GM23338 (cell line): ENCODE results near the gene TNFRSF19. TPM values are rescaled to one million over a fixed set of nuclear protein-coding genes. Genes with fewer than 3 reads are reported as not detected.

Source experiments
- ATAC-seq: fragments of 200-7000 bp; cut with Tn5 transposase; 3 replicates; pipeline ENCODE4 v1.9.1; 2020
- DNase-seq: peaks from one replicate; pipeline ENCODE4 v3.0.0-alpha.2; 2015; ENCODE audit warnings: low spot score
- H2AFZ ChIP-seq: fragments of 200-600 bp; sonication (generic); 2 replicates; pipeline ENCODE4 v1.8.0; 2016; ENCODE audit warnings: antibody characterized with exemption, mild to moderate bottlenecking, moderate library complexity
- H3F3A ChIP-seq: fragments of 200-600 bp; sonication (generic); replicated peaks from 2 replicates; pipeline ENCODE4 v1.8.0; 2017; ENCODE audit warnings: antibody characterized with exemption, mixed run types, low read depth
- H3K27ac ChIP-seq: fragments of 200-600 bp; sonication (generic); 2 replicates; pipeline ENCODE4 v1.6.1; 2016; ENCODE audit warnings: low read depth
- H3K27me3 ChIP-seq: fragments of 200-600 bp; sonication (generic); 2 replicates; pipeline ENCODE4 v1.8.0; 2016; ENCODE audit warnings: mild to moderate bottlenecking, mixed run types, moderate library complexity; ENCODE audit not compliant: insufficient read depth
- H3K36me3 ChIP-seq: fragments of 200-600 bp; sonication (generic); 2 replicates; pipeline ENCODE4 v1.8.0; 2016; ENCODE audit warnings: mild to moderate bottlenecking; ENCODE audit not compliant: insufficient read depth
- H3K4me1 ChIP-seq: fragments of 200-600 bp; sonication (generic); 2 replicates; pipeline ENCODE4 v1.8.0; 2016; ENCODE audit warnings: mild to moderate bottlenecking, moderate library complexity; ENCODE audit not compliant: insufficient read depth
- H3K4me2 ChIP-seq: fragments of 200-600 bp; sonication (generic); 2 replicates; pipeline ENCODE4 v1.7.1; 2017; ENCODE audit warnings: mixed run types
- H3K4me3 ChIP-seq: fragments of 200-600 bp; sonication (generic); 2 replicates; pipeline ENCODE4 v1.6.1; 2016; ENCODE audit warnings: mixed run types
- H3K79me2 ChIP-seq: fragments of 200-600 bp; sonication (generic); replicated peaks from 2 replicates; pipeline ENCODE4 v1.8.0; 2017; ENCODE audit warnings: mild to moderate bottlenecking; ENCODE audit not compliant: insufficient read depth
- H3K9me2 ChIP-seq: fragments of 200-600 bp; sonication (generic); 2 replicates; pipeline ENCODE4 v1.8.0; 2017; ENCODE audit not compliant: insufficient read depth
- H4K20me1 ChIP-seq: fragments of 200-600 bp; sonication (generic); replicated peaks from 2 replicates; pipeline ENCODE4 v1.8.0; 2017; ENCODE audit warnings: mild to moderate bottlenecking; ENCODE audit not compliant: insufficient read depth
- H3K27ac Mint-ChIP-seq: 2 replicates; pipeline ENCODE4 v1.8.0; 2020; ENCODE audit warnings: inconsistent platforms, mild to moderate bottlenecking, moderate library complexity, mixed read lengths
- H3K27me3 Mint-ChIP-seq: 3 replicates; pipeline ENCODE4 v1.8.0; 2022; ENCODE audit warnings: low read depth, mild to moderate bottlenecking, moderate library complexity, mixed read lengths, inconsistent platforms; ENCODE audit not compliant: insufficient read depth, poor library complexity
- H3K36me3 Mint-ChIP-seq: 3 replicates; pipeline ENCODE4 v1.8.0; 2021; ENCODE audit warnings: low read depth, mild to moderate bottlenecking, inconsistent platforms, moderate library complexity, mixed read lengths
- H3K4me1 Mint-ChIP-seq: 3 replicates; pipeline ENCODE4 v1.8.0; 2020; ENCODE audit warnings: mild to moderate bottlenecking, inconsistent platforms, mixed read lengths
- H3K4me3 Mint-ChIP-seq: 3 replicates; pipeline ENCODE4 v1.8.0; 2021; ENCODE audit warnings: moderate library complexity, mild to moderate bottlenecking, inconsistent platforms, mixed read lengths
- H3K9me3 Mint-ChIP-seq: 3 replicates; pipeline ENCODE4 v1.8.0; 2020; ENCODE audit warnings: moderate library complexity, mild to moderate bottlenecking, inconsistent platforms, mixed read lengths
- CREB1 ChIP-seq: fragments of 250-450 bp; sonication (Bioruptor Pico); IDR thresholded peaks from 2 replicates; pipeline ENCODE4 v1.5.0; 2020; ENCODE audit warnings: low read depth, mild to moderate bottlenecking, moderate library complexity
- EZH2 ChIP-seq: fragments of 200-600 bp; sonication (generic); IDR thresholded peaks from one replicate; pipeline ENCODE4 v1.8.0; 2017; ENCODE audit warnings: antibody characterized with exemption, mild to moderate bottlenecking, low read depth; ENCODE audit not compliant: unreplicated experiment
- EZH2phosphoT487 ChIP-seq: fragments of 200-600 bp; sonication (generic); IDR thresholded peaks from one replicate; pipeline ENCODE4 v1.8.1; 2018; ENCODE audit warnings: antibody characterized with exemption; ENCODE audit not compliant: unreplicated experiment
- JUNB ChIP-seq: IDR thresholded peaks from one replicate; pipeline ENCODE4 v1.6.1; 2016; ENCODE audit warnings: antibody characterized with exemption; ENCODE audit not compliant: unreplicated experiment
- NANOG ChIP-seq: IDR thresholded peaks from 2 replicates; pipeline ENCODE4 v1.6.1; 2016; ENCODE audit warnings: antibody characterized with exemption, borderline replicate concordance
- POLR2AphosphoS5 ChIP-seq: IDR thresholded peaks from 2 replicates; pipeline ENCODE4 v1.6.1; 2016; ENCODE audit warnings: antibody characterized with exemption, low read depth
- STAT1 ChIP-seq: IDR thresholded peaks from one replicate; pipeline ENCODE4 v1.6.1; 2016; ENCODE audit warnings: antibody characterized with exemption; ENCODE audit not compliant: unreplicated experiment
- ZNF331 ChIP-seq: fragments of 250-450 bp; sonication (Bioruptor Pico); IDR thresholded peaks from 2 replicates; pipeline ENCODE4 v1.5.0; 2020; ENCODE audit warnings: low read depth, mild to moderate bottlenecking, moderate library complexity
- ZNF462 ChIP-seq: fragments of 250-450 bp; sonication (Bioruptor Pico); IDR thresholded peaks from 2 replicates; pipeline ENCODE4 v1.5.0; 2020; ENCODE audit warnings: mild to moderate bottlenecking, moderate library complexity
- polyA plus RNA-seq: library from polyadenylated mRNA; unstranded; fragments of >200 nt; fragmentation: Nextera tagmentation; extraction: Ambion mirVana; gene quantifications from 2 replicates; pipeline ENCODE4 v1.2.1, GENCODE V29; 2016
- total RNA-seq: library from RNA; depleted of rRNA; stranded (reverse); fragments of >200 nt; shearing (Covaris generic); gene quantifications from 2 replicates; pipeline ENCODE4 v1.2.3, GENCODE V29; 2014

TNFRSF19 gene
- total and polyA plus RNA-seq, 2 experiments from 2014 or later, result 0.21 to 0.35 TPM

- H3K27me3 Mint-ChIP-seq, result no peaks in the 10 kb centered on the region
- no peak overlapping the region for H3K27ac Mint-ChIP-seq
- no peaks in the 10 kb centered on the region for H3K79me2 ChIP-seq
- H3K4me3 ChIP-seq, result no peak overlapping the region
- peak overlapping the region; percentile 23; the same call in 1 of the 2 replicates for H3K4me2 ChIP-seq
- TF ChIP-seq POLR2AphosphoS5 (no peak), JUNB (no peak), NANOG (no peak), STAT1 (no peak), EZH2 (no peak), ZNF462 (CRISPR knock-in tag) (no peak), CREB1 (CRISPR knock-in tag) (no peak), EZH2phosphoT487 (no peak), ZNF331 (CRISPR knock-in tag) (no peak)
- peaks cover 14% of the 10 kb centered on the region for H3K4me1 ChIP-seq
- no peaks in the 10 kb centered on the region for H3K27me3 ChIP-seq
- no peak overlapping the region for H3K4me3 Mint-ChIP-seq
- H2AFZ ChIP-seq, result no peak overlapping the region; the same call in 1 of the 2 replicates
- H3K9me3 Mint-ChIP-seq, result no peaks in the 10 kb centered on the region
- no peak overlapping the region for H3K27ac ChIP-seq
- DNase-seq (no peak), ATAC-seq (peak; percentile 50)
- no peaks in the 10 kb centered on the region for H3K9me2 ChIP-seq
- no peaks in the 10 kb centered on the region for H3K36me3 ChIP-seq
- H3K36me3 Mint-ChIP-seq, result no peaks in the 10 kb centered on the region
- no peaks in the 10 kb centered on the region for H4K20me1 ChIP-seq
- H3K4me1 Mint-ChIP-seq, result peaks cover 22% of the 10 kb centered on the region
- H3F3A ChIP-seq, result no peaks in the 10 kb centered on the region
Measured at GRCh38 chr13:23609414-23609760, 39.2 kb downstream of the TNFRSF19 start.
